Breast epithelium (tissue), 4 donors: ENCODE measurements around the gene MELTF. TPM values are rescaled to one million over a fixed set of nuclear protein-coding genes. Genes with fewer than 3 reads are reported as not detected.

Experiments
- DNase-seq, 2 donors: peaks; one replicate each; pipeline ENCODE4 v3.0.0-alpha.2; 2019; ENCODE audit warnings: low spot score in 2 of 2
- H3K27ac ChIP-seq, 2 donors: fragments of 200-600 bp; sonication (generic) in 1 of 2; one replicate each; pipeline ENCODE4 v1.5.1; 2016 to 2019; ENCODE audit warnings: mild to moderate bottlenecking in 1 of 2
- H3K27me3 ChIP-seq, 2 donors: fragments of 200-600 bp; sonication (generic) in 1 of 2; one replicate each; pipeline versions ENCODE4 v1.5.1 to v1.6.0; 2017 to 2019; ENCODE audit warnings: control low read depth in 1 of 2, mild to moderate bottlenecking in 1 of 2
- H3K36me3 ChIP-seq: fragments of 200-600 bp; one replicate; pipeline ENCODE4 v1.5.1; 2019
- H3K4me1 ChIP-seq, 2 donors: fragments of 200-600 bp; sonication (generic); one replicate each; pipeline ENCODE4 v1.5.1; 2016 to 2019; ENCODE audit warnings: control low read depth in 1 of 2
- H3K4me3 ChIP-seq, 3 donors: fragments of 200-600 bp; sonication (generic); 1 replicate in 2 of 3; 2 replicates in 1 of 3; pipeline ENCODE4 v1.5.1; 2016 to 2019; ENCODE audit warnings: mild to moderate bottlenecking in 3 of 3, moderate library complexity in 2 of 3
- H3K9me3 ChIP-seq, 2 donors: fragments of 200-600 bp; sonication (generic) in 1 of 2; one replicate each; pipeline ENCODE4 v1.5.1; 2016 to 2019; ENCODE audit warnings: control low read depth in 1 of 2
- POLR2A ChIP-seq: fragments of 450-650 bp; IDR thresholded peaks from one replicate; pipeline ENCODE4 v1.6.1; 2016; ENCODE audit warnings: antibody characterized with exemption, mild to moderate bottlenecking, moderate library complexity
- POLR2AphosphoS5 ChIP-seq, 3 donors: sonication (generic); formaldehyde crosslinking; IDR thresholded peaks; one replicate each; pipeline ENCODE4 v1.6.1; 2017; ENCODE audit warnings: antibody characterized with exemption in 3 of 3
- intact Hi-C: fragments of 100-400 bp; cut with DNase I; formaldehyde crosslinking; loops from one replicate; pipeline ENCODE4 v1.15.1; 2023; ENCODE audit warnings: low total_unique reads
- total RNA-seq, 3 donors: library from RNA; depleted of rRNA; stranded (reverse); fragments of >200 nt; gene quantifications; one replicate each; pipeline ENCODE4 v1.1.0, GENCODE V29; 2016
- TF ChIP-seq, protein P1 (sequence below), 3 donors: fragments of 450-650 bp; IDR thresholded peaks; one replicate each; pipeline ENCODE4 v1.5.1; 2016 to 2017; ENCODE audit warnings: antibody characterized with exemption in 3 of 3, mild to moderate bottlenecking in 3 of 3, moderate library complexity in 3 of 3

Gene MELTF
- total RNA-seq, 3 donors from 2014 or later, result 7.2 to 58.2 (median 10.2) TPM

DNA sequence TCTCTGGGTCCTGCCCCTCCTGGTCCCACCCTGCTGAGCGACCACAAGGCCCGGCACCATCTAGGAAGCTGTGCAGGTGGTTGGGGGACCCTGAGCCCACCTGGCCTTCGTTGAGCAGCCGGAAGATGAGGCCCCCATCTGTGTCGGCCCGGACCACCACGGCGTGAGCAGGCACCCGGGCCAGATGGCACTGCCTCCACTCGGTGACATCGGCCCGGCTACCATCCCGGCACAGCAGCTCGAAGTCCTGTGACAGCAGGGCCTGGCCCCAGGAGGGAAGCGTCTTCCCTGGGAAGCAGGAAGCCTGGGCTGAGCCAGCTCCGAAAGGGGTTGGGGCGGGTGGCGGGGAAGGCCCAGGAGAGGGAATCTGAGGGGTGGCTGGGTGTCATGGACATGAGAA is 12.6 kb downstream of the MELTF start:
- Histone ChIP-seq H3K27me3 (no peaks in the 10 kb centered on the region), H3K27ac (peak overlapping the region in 1 of 2 donors; percentile 29), H3K4me3 (no peak overlapping the region), H3K36me3 (no peaks in the 10 kb centered on the region), H3K9me3 (no peaks in the 10 kb centered on the region), H3K4me1 (peaks cover 0 to under 1% of the 10 kb centered on the region in 2 donors)
- intact Hi-C loops, result no loop called here
- no peak for TF ChIP-seq POLR2A
- TF ChIP-seq, protein P1, sequence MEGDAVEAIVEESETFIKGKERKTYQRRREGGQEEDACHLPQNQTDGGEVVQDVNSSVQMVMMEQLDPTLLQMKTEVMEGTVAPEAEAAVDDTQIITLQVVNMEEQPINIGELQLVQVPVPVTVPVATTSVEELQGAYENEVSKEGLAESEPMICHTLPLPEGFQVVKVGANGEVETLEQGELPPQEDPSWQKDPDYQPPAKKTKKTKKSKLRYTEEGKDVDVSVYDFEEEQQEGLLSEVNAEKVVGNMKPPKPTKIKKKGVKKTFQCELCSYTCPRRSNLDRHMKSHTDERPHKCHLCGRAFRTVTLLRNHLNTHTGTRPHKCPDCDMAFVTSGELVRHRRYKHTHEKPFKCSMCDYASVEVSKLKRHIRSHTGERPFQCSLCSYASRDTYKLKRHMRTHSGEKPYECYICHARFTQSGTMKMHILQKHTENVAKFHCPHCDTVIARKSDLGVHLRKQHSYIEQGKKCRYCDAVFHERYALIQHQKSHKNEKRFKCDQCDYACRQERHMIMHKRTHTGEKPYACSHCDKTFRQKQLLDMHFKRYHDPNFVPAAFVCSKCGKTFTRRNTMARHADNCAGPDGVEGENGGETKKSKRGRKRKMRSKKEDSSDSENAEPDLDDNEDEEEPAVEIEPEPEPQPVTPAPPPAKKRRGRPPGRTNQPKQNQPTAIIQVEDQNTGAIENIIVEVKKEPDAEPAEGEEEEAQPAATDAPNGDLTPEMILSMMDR (IDR thresholded peaks at IDR 0.05), result no peak
- no peak for TF ChIP-seq POLR2AphosphoS5 (IDR thresholded peaks at IDR 0.05)
- DNase-seq, result no peak

DNA sequence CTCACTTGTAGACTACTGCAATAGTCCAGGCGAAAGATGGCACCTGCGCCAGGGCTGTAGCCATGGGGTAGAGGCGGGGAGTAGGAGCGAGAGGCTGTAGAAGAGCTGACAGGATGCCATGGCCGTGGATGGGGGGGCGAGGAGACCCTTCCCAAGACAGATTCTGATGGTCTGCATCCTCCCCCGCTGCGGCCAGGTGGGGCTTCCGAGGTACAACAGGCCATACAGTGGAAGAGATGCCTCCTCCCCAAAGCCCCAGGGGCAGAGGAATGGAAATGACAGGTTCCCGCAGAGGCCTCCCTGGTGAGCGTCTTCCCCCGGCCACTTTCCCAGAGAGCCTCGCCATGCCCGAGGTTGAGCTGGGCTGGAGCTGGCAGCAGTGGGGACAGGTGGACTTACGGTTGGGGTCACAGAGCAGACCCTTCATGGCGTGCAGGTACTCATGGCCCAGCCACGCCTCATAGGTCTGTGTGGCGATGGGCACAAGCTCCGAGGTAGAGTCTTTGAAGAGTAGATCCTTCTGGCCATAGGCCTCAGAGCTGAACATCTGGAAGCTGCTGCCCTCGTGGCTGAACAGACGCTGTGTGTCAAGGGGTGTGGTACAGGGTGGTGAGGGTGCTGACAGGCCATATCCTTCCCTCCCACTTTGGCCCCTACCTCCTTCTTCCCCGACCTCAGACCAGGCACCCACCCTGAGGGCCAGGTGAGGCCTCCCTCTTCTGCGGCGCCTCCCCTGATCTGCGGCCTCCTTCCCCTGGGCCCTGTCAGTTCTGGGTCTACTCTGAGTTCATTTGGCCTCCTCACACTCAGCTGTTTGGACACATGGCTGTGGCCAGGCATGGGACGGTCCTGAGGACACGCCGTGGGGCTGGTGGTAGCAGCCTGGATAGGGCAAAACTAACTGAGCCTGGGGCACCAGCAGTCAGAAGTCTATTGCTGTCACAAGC is 13.6 kb downstream of the MELTF start:
- no peaks in the 10 kb centered on the region for H3K27me3 ChIP-seq
- DNase-seq, result no peak
- no peak overlapping the region for H3K4me3 ChIP-seq
- TF ChIP-seq, protein P1 (IDR thresholded peaks at IDR 0.05), result no peak
- TF ChIP-seq POLR2AphosphoS5 (IDR thresholded peaks at IDR 0.05) (no peak), POLR2A (no peak)
- H3K27ac ChIP-seq, result no peak overlapping the region
- H3K9me3 ChIP-seq, result no peaks in the 10 kb centered on the region
- no peaks in the 10 kb centered on the region for H3K4me1 ChIP-seq
- intact Hi-C loops, result no loop called here
- no peaks in the 10 kb centered on the region for H3K36me3 ChIP-seq

DNA sequence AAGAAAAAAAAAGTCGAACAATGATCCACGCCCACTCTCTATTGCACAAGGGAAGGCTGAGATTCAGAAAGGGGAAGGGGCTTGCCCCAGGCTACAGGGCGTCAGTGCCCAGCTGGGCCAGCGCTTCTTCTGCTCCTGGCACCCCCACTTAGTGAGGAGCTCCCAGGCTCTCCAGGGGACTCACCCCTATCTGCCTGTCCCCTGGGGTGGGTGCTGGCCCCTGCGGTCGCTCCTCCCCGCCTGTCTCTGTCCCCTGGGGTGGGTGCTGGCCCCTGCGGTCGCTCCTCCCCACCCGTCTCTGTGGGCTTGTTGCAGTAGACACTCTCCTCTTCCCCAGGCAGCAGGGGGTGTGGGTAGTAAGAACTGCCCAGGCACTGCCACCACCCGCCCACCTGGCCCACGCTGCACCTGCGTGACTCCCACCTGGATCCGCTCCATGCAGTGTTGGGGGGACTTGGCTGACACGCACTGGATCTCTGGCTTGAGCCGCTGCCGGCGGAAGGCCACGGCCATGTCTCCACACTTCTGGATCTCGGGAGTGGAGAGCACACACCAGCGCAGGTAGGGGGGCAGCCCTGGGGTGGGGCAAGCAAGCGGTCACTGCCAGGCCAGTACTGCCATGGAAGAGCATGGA is 14.6 kb downstream of the MELTF start:
- TF ChIP-seq, protein P1 (IDR thresholded peaks at IDR 0.05), result no peak
- TF ChIP-seq POLR2A (no peak), POLR2AphosphoS5 (IDR thresholded peaks at IDR 0.05) (no peak)
- Histone ChIP-seq H3K9me3 (no peaks in the 10 kb centered on the region), H3K27ac (no peak overlapping the region), H3K27me3 (no peaks in the 10 kb centered on the region), H3K36me3 (no peaks in the 10 kb centered on the region), H3K4me3 (no peak overlapping the region), H3K4me1 (no peaks in the 10 kb centered on the region)
- intact Hi-C loops, result no loop called here
- DNase-seq, result no peak

DNA sequence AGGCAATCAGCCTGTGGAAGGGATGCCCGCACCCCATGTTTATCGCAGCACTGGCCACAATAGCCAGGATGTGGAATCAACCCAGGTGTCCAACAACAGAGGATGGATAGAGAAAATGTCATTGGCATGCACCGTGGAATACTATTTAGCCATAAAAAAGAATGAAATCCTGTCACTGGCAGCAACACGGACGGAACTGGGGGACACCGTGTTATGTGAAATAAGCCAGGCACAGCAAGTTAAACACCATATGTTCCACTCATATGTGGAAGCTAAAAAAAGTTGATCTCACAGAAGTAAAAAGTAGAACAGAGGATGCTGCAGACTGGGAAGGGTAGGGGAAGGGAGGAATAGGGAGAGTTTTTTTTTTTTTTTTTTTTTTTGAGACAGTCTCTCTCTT is 15.6 kb downstream of the MELTF start:
- TF ChIP-seq POLR2A, result no peak
- TF ChIP-seq, protein P1 (IDR thresholded peaks at IDR 0.05), result no peak
- DNase-seq, result no peak
- intact Hi-C loops, result no loop called here
- no peaks in the 10 kb centered on the region for H3K27me3 ChIP-seq
- H3K4me1 ChIP-seq, result no peaks in the 10 kb centered on the region
- H3K4me3 ChIP-seq, result no peak overlapping the region
- H3K9me3 ChIP-seq, result no peaks in the 10 kb centered on the region
- no peak overlapping the region for H3K27ac ChIP-seq
- no peaks in the 10 kb centered on the region for H3K36me3 ChIP-seq

GRCh38 chr3:197012540-197012883 is 17.1 kb downstream of the MELTF start:
- H3K27me3 ChIP-seq, result no peaks in the 10 kb centered on the region
- intact Hi-C loops, result no loop called here
- TF ChIP-seq POLR2AphosphoS5 (IDR thresholded peaks at IDR 0.05) (no peak), POLR2A (no peak)
- TF ChIP-seq, protein P1 (IDR thresholded peaks at IDR 0.05), result no peak

More at GRCh38 chr3:197012540-197012883, 17.1 kb downstream of the MELTF start:
- no peak for DNase-seq
- no peak overlapping the region for H3K27ac ChIP-seq
- H3K36me3 ChIP-seq, result no peaks in the 10 kb centered on the region
- no peaks in the 10 kb centered on the region for H3K4me1 ChIP-seq
- no peaks in the 10 kb centered on the region for H3K9me3 ChIP-seq
- H3K4me3 ChIP-seq, result no peak overlapping the region
